IMR-90 (cell line): ENCODE data around the gene CEACAM20. TPM values are rescaled to one million over a fixed set of nuclear protein-coding genes. Genes with fewer than 3 reads are reported as not detected.

Source experiments
- ATAC-seq: fragments of 200-7000 bp; cut with Tn5 transposase; 2 replicates; pipeline ENCODE4 v1.9.1; 2020; ENCODE audit warnings: low read depth, mild to moderate bottlenecking, moderate library complexity
- BruUV-seq: library from RNA; stranded (reverse); fragments of 400-500 nt; replicated peaks from 2 replicates; lab custom pipeline; 2021; lab: Mats Ljungman, UMichigan
- CTCF ChIA-PET: fragments of 300-600 bp; formaldehyde crosslinking; extraction: SDS; loops from one replicate; lab custom pipeline; 2021; ENCODE audit warnings: antibody characterized with exemption; lab: Yijun Ruan, JAX
- POLR2A ChIA-PET: fragments of 300-600 bp; sonication (Branson Sonifier 250); formaldehyde crosslinking; loops from one replicate; lab custom pipeline; 2022; ENCODE audit warnings: antibody characterized with exemption; ENCODE audit not compliant: unreplicated experiment; lab: Charles Lee
- DNase-seq: peaks from one replicate; pipeline ENCODE4 v3.0.0; 2013
- H2AFZ ChIP-seq: replicated peaks from 2 replicates; pipeline ENCODE3; 2013; ENCODE audit warnings: low read length, mild to moderate bottlenecking; ENCODE audit not compliant: poor library complexity
- H2AK5ac ChIP-seq: 2 replicates; pipeline ENCODE4 v1.6.1; 2013; ENCODE audit warnings: low read depth, low read length, inconsistent platforms
- H2AK9ac ChIP-seq: replicated peaks from 2 replicates; pipeline ENCODE3; 2013; ENCODE audit warnings: mild to moderate bottlenecking, low read depth, low read length, moderate library complexity; ENCODE audit not compliant: poor library complexity
- H2BK120ac ChIP-seq: 2 replicates; pipeline ENCODE4 v1.6.1; 2013; ENCODE audit warnings: low read depth, low read length, inconsistent platforms
- H2BK15ac ChIP-seq: 3 replicates; pipeline ENCODE4 v1.6.1; 2013; ENCODE audit warnings: low read depth, low read length, inconsistent platforms
- H2BK20ac ChIP-seq: 2 replicates; pipeline ENCODE4 v1.6.1; 2013; ENCODE audit warnings: low read depth, mild to moderate bottlenecking, inconsistent platforms, low read length, moderate library complexity
- H2BK5ac ChIP-seq: 2 replicates; pipeline ENCODE4 v1.6.1; 2013; ENCODE audit warnings: mild to moderate bottlenecking, low read depth, low read length, inconsistent platforms; ENCODE audit not compliant: poor library complexity, severe bottlenecking
- H3K14ac ChIP-seq: replicated peaks from 2 replicates; pipeline ENCODE4 v1.6.1; 2013; ENCODE audit warnings: low read depth, low read length, inconsistent platforms
- H3K18ac ChIP-seq: 2 replicates; pipeline ENCODE4 v1.6.1; 2013; ENCODE audit warnings: low read depth, low read length, control low read depth
- H3K23ac ChIP-seq: 2 replicates; pipeline ENCODE4 v1.6.1; 2013; ENCODE audit warnings: low read depth, low read length, inconsistent platforms
- H3K27ac ChIP-seq: 2 replicates; pipeline ENCODE4 v1.5.1; 2013; ENCODE audit warnings: mild to moderate bottlenecking, control low read depth, low read length; ENCODE audit not compliant: insufficient read depth
- H3K27me3 ChIP-seq: 2 replicates; pipeline ENCODE4 v1.6.1; 2013; ENCODE audit warnings: low read length; ENCODE audit not compliant: control insufficient read depth, insufficient read depth
- H3K36me3 ChIP-seq: 2 replicates; pipeline ENCODE4 v1.6.1; 2013; ENCODE audit warnings: low read length, mixed read lengths; ENCODE audit not compliant: control insufficient read depth, insufficient read depth
- H3K4ac ChIP-seq: 2 replicates; pipeline ENCODE4 v1.6.1; 2013; ENCODE audit warnings: low read depth, low read length, inconsistent platforms
- H3K4me1 ChIP-seq: 2 replicates; pipeline ENCODE4 v1.6.1; 2013; ENCODE audit warnings: low read length, mixed read lengths; ENCODE audit not compliant: control insufficient read depth, insufficient read depth
- H3K4me2 ChIP-seq: 2 replicates; pipeline ENCODE4 v1.6.1; 2013; ENCODE audit warnings: low read depth, mild to moderate bottlenecking, control low read depth, low read length, moderate library complexity
- H3K4me3 ChIP-seq: 2 replicates; pipeline ENCODE4 v1.5.1; 2013; ENCODE audit warnings: low read depth, mild to moderate bottlenecking, control low read depth, low read length, moderate library complexity; ENCODE audit not compliant: insufficient read depth
- H3K56ac ChIP-seq: 2 replicates; pipeline ENCODE4 v1.6.1; 2013; ENCODE audit warnings: low read length, inconsistent platforms; ENCODE audit not compliant: insufficient read depth; ENCODE audit errors: extremely low read depth
- H3K79me1 ChIP-seq, 2 experiments: 2 replicates each; pipeline ENCODE4 v1.6.1; 2013; ENCODE audit warnings: low read length in 2 of 2, inconsistent platforms in 1 of 2, low read depth in 1 of 2
- H3K9ac ChIP-seq: 2 replicates; pipeline ENCODE4 v1.6.1; 2013; ENCODE audit warnings: low read depth, low read length, control low read depth
- H3K9me1 ChIP-seq: 2 replicates; pipeline ENCODE4 v1.6.1; 2013; ENCODE audit warnings: low read length, inconsistent platforms; ENCODE audit not compliant: insufficient read depth
- H3K9me3 ChIP-seq: 2 replicates; pipeline ENCODE4 v1.6.1; 2013; ENCODE audit warnings: low read length; ENCODE audit not compliant: control insufficient read depth, insufficient read depth
- H4K20me1 ChIP-seq: 2 replicates; pipeline ENCODE4 v1.6.1; 2013; ENCODE audit warnings: low read length, inconsistent platforms; ENCODE audit not compliant: insufficient read depth
- H4K5ac ChIP-seq: 2 replicates; pipeline ENCODE4 v1.6.1; 2013; ENCODE audit warnings: mild to moderate bottlenecking, low read depth, low read length, control low read depth
- H4K8ac ChIP-seq, 2 experiments: 2 replicates each; pipeline ENCODE4 v1.6.1; 2013; ENCODE audit warnings: low read depth in 2 of 2, low read length in 2 of 2, control low read depth in 1 of 2, inconsistent platforms in 1 of 2
- H4K91ac ChIP-seq: 2 replicates; pipeline ENCODE4 v1.6.1; 2013; ENCODE audit warnings: low read depth, low read length, inconsistent platforms; ENCODE audit not compliant: insufficient read depth
- CHD1 ChIP-seq: IDR thresholded peaks from 2 replicates; pipeline ENCODE4 v1.6.1; 2012; ENCODE audit warnings: low read depth, low read length, improper control_type of control experiment
- MAFK ChIP-seq: IDR thresholded peaks from 2 replicates; pipeline ENCODE4 v1.6.1; 2012; ENCODE audit warnings: low read depth, low read length, improper control_type of control experiment
- NFE2L2 ChIP-seq: fragments of 150-350 bp; IDR thresholded peaks from 2 replicates; pipeline ENCODE4 v1.6.1; 2016; ENCODE audit warnings: low read depth, mild to moderate bottlenecking, low read length
- RFX5 ChIP-seq: IDR thresholded peaks from 2 replicates; pipeline ENCODE4 v1.8.0; 2012; ENCODE audit warnings: low read depth, mild to moderate bottlenecking, low read length, moderate library complexity
- WGBS, 2 experiments: methylation state at CpG; one replicate each; pipeline versions ENCODE4 v1.1.5 to v1.1.7; 2013; ENCODE audit warnings: missing lambda C conversion rate in 2 of 2; ENCODE audit not compliant: insufficient read length in 1 of 2; ENCODE audit errors: extremely low coverage in 2 of 2; 5-methylcytosine and 5-hydroxymethylcytosine counted together
- dilution Hi-C: fragments of 300-500 bp; cut with HindIII; formaldehyde crosslinking; loops from one replicate; pipeline ENCODE4 v1.14.3; 2018; ENCODE audit warnings: low sequenced_read_pairs; ENCODE audit not compliant: unreplicated experiment
- in situ Hi-C: fragments of 300-500 bp; cut with MboI; formaldehyde crosslinking; loops from 3 replicates; pipeline ENCODE4 v1.14.3; 2019; ENCODE audit warnings: low sequenced_read_pairs, inconsistent platforms, mixed read lengths
- intact Hi-C: fragments of 100-400 bp; cut with micrococcal nuclease; formaldehyde crosslinking; loops from 2 replicates; pipeline ENCODE4 v1.10.0; 2022
- polyA plus RNA-seq, 3 experiments: library from polyadenylated mRNA; depleted of rRNA; stranded (reverse); fragments of >200 nt; gene quantifications; 2 replicates each; pipeline ENCODE4 v1.2.3, GENCODE V29; 2012; ENCODE audit warnings: low replicate concordance in 1 of 3
- total RNA-seq: library from RNA; depleted of rRNA; stranded (reverse); fragments of >200 nt; gene quantifications from 2 replicates; pipeline ENCODE4 v1.2.3, GENCODE V29; 2012
- TF ChIP-seq, protein P1 (sequence below): fragments of 150-350 bp; IDR thresholded peaks from 2 replicates; pipeline ENCODE4 v1.6.1; 2016; ENCODE audit warnings: low read depth, mild to moderate bottlenecking, low read length, moderate library complexity, borderline replicate concordance
- TF ChIP-seq, protein P2 (sequence below): fragments of 150-350 bp; IDR thresholded peaks from 2 replicates; pipeline ENCODE4 v1.6.1; 2017; ENCODE audit warnings: mild to moderate bottlenecking, antibody characterized with exemption, low read length, low read depth

CEACAM20 gene
- total and polyA plus RNA-seq, 2 of the 4 experiments (the other 2 are of a cell fraction): not detected

DNA sequence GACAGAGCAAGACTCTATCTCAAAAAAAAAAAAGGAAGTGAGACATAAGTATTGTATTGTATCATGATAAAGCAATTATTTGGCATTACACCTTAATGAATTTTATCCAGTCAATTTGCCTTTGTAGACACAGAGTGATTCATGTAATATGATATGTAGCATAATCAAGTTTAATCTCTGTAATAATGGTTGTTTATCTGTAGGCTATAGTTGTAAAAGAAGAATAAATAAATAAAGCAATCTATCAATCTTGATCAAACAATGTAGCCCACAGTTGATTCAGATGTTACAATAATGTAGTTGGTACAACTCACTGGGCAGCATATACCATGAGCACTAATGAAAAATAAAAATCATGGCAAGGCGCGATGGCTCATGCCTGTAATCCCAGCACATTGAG lies 28.5 kb upstream of the CEACAM20 start:
- WGBS, 2 experiments: 100% methylated on average over 2 of the region's 2 CpGs; no CpG with 5 or more reads in 1 of the 2 experiments
- H3K9me1 ChIP-seq: no peaks in the 10 kb centered on the region
- no peak overlapping the region for H3K4me3 ChIP-seq
- no peak overlapping the region for H2BK20ac ChIP-seq
- ChIA-PET POLR2A (no interaction called here), CTCF (no interaction called here)
- H3K14ac ChIP-seq: no peak overlapping the region
- no peaks in the 10 kb centered on the region for H4K20me1 ChIP-seq
- H4K8ac ChIP-seq: no peak overlapping the region
- no peak overlapping the region for H3K23ac ChIP-seq
- no TSS peak for BruUV-seq
- ATAC-seq (no peak), DNase-seq (no peak)
- no peak overlapping the region for H2AK9ac ChIP-seq
- no peaks in the 10 kb centered on the region for H3K36me3 ChIP-seq
- H3K4ac ChIP-seq: no peak overlapping the region
- H3K4me1 ChIP-seq: peaks cover 2% of the 10 kb centered on the region
- H2BK120ac ChIP-seq: no peak overlapping the region
- H3K79me1 ChIP-seq: no peaks in the 10 kb centered on the region
- H3K56ac ChIP-seq: no peak overlapping the region
- H3K4me2 ChIP-seq: no peak overlapping the region
- H2BK5ac ChIP-seq: no peak overlapping the region
- no peak overlapping the region for H3K9ac ChIP-seq
- intact Hi-C loops (no loop called here), dilution Hi-C loops (no loop called here), in situ Hi-C loops (loop anchor here (25.0 kb wide), 1 partner anchor 229 kb away; the partner anchor contains the start of gene CBLC)
- H2AK5ac ChIP-seq: no peak overlapping the region
- H2BK15ac ChIP-seq: no peak overlapping the region
- H4K91ac ChIP-seq: no peak overlapping the region
- TF ChIP-seq CHD1 (no peak), MAFK (no peak), NFE2L2 (no peak), RFX5 (no peak)
- TF ChIP-seq, protein P1, sequence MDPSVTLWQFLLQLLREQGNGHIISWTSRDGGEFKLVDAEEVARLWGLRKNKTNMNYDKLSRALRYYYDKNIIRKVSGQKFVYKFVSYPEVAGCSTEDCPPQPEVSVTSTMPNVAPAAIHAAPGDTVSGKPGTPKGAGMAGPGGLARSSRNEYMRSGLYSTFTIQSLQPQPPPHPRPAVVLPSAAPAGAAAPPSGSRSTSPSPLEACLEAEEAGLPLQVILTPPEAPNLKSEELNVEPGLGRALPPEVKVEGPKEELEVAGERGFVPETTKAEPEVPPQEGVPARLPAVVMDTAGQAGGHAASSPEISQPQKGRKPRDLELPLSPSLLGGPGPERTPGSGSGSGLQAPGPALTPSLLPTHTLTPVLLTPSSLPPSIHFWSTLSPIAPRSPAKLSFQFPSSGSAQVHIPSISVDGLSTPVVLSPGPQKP: no peak
- TF ChIP-seq, protein P2, sequence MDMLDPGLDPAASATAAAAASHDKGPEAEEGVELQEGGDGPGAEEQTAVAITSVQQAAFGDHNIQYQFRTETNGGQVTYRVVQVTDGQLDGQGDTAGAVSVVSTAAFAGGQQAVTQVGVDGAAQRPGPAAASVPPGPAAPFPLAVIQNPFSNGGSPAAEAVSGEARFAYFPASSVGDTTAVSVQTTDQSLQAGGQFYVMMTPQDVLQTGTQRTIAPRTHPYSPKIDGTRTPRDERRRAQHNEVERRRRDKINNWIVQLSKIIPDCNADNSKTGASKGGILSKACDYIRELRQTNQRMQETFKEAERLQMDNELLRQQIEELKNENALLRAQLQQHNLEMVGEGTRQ: no peak
- H3K27ac ChIP-seq: no peak overlapping the region
- H3K18ac ChIP-seq: no peak overlapping the region
- no peak overlapping the region for H4K5ac ChIP-seq
- no peaks in the 10 kb centered on the region for H3K9me3 ChIP-seq
- H2AFZ ChIP-seq: no peak overlapping the region
- peaks cover 2% of the 10 kb centered on the region; the same call in 1 of the 2 replicates for H3K27me3 ChIP-seq
